ENCODE measurements around the gene RAPGEF4.

DNA sequence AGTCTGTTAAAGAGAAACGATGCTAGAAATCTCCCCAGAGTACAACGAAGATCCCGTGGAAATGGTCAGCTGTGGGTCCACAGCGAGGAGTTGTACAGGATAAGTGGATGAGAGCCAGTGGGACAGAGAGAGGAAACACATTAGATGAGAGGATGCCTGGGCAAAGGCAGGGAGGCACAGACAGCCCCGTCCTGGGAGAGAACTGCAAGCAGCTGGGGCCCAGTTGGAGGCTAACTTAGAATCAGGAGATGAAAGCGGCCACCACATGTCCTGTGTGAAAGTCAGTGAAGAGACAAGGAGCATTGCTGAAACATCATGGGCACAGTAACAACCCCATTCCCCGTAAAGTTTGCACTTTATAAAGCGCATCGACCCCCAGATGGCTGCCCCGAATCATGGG is 157.5 kb downstream of the RAPGEF4 start:
- TF ChIP-seq, protein P1, sequence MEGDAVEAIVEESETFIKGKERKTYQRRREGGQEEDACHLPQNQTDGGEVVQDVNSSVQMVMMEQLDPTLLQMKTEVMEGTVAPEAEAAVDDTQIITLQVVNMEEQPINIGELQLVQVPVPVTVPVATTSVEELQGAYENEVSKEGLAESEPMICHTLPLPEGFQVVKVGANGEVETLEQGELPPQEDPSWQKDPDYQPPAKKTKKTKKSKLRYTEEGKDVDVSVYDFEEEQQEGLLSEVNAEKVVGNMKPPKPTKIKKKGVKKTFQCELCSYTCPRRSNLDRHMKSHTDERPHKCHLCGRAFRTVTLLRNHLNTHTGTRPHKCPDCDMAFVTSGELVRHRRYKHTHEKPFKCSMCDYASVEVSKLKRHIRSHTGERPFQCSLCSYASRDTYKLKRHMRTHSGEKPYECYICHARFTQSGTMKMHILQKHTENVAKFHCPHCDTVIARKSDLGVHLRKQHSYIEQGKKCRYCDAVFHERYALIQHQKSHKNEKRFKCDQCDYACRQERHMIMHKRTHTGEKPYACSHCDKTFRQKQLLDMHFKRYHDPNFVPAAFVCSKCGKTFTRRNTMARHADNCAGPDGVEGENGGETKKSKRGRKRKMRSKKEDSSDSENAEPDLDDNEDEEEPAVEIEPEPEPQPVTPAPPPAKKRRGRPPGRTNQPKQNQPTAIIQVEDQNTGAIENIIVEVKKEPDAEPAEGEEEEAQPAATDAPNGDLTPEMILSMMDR (IDR thresholded peaks at IDR 0.05), result no peak
- TF ChIP-seq POLR2AphosphoS5 (IDR thresholded peaks at IDR 0.05), result no peak

Measured in esophagus muscularis mucosa (tissue), 3 donors.